Measurements from ENCODE around the gene RAB8A.

- TF ChIP-seq CTCF (IDR thresholded peaks at IDR 0.05) (no peak), POLR2AphosphoS5 (IDR thresholded peaks at IDR 0.05) (no peak)
These were observed 22.5 kb upstream of the RAB8A start for GRCh38 chr19:16089010-16089846.
